Testis (tissue), 2 donors: ENCODE results near the gene MAML3.

Experiments used
- CTCF ChIP-seq, 3 experiments: fragments of 450-650 bp in 2 of 3; fragments of 200-600 bp in 1 of 3; sonication (generic) in 1 of 3; IDR thresholded peaks; one replicate each; pipeline ENCODE4 v1.5.1; 2016 to 2019; ENCODE audit warnings: antibody characterized with exemption in 3 of 3, mild to moderate bottlenecking in 2 of 3, moderate library complexity in 1 of 3
- POLR2A ChIP-seq: fragments of 450-650 bp; IDR thresholded peaks from one replicate; pipeline ENCODE4 v1.6.1; 2017; ENCODE audit warnings: antibody characterized with exemption, mild to moderate bottlenecking, moderate library complexity

GRCh38 chr4:139972305-139972704 is 181.7 kb downstream of the MAML3 start:
- TF ChIP-seq CTCF (IDR thresholded peaks at IDR 0.05) = no peak
- TF ChIP-seq POLR2A = no peak
